ENCODE data around the gene CCDC182.

Gene CCDC182

GRCh38 chr17:57726838-57727237 lies 18.3 kb downstream of the CCDC182 start:
- TF ChIP-seq RAD21 (IDR thresholded peaks at IDR 0.05; ENCODE audit: low read depth) (no peak), MAX (IDR thresholded peaks at IDR 0.05) (no peak), EGR1 (IDR thresholded peaks at IDR 0.05) (no peak), YY1 (IDR thresholded peaks at IDR 0.05; ENCODE audit: low read depth) (no peak), FOXM1 (IDR thresholded peaks at IDR 0.05; ENCODE audit: borderline replicate concordance, low read depth) (no peak), REST (IDR thresholded peaks at IDR 0.05; ENCODE audit: low read depth) (no peak), EP300 (IDR thresholded peaks at IDR 0.05; ENCODE audit: borderline replicate concordance) (no peak), TAF1 (IDR thresholded peaks at IDR 0.05; ENCODE audit: low read depth) (no peak), TCF12 (IDR thresholded peaks at IDR 0.05; ENCODE audit: low read depth) (no peak)
- TF ChIP-seq, protein P1, sequence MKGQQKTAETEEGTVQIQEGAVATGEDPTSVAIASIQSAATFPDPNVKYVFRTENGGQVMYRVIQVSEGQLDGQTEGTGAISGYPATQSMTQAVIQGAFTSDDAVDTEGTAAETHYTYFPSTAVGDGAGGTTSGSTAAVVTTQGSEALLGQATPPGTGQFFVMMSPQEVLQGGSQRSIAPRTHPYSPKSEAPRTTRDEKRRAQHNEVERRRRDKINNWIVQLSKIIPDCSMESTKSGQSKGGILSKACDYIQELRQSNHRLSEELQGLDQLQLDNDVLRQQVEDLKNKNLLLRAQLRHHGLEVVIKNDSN (IDR thresholded peaks at IDR 0.05), result no peak

DNA sequence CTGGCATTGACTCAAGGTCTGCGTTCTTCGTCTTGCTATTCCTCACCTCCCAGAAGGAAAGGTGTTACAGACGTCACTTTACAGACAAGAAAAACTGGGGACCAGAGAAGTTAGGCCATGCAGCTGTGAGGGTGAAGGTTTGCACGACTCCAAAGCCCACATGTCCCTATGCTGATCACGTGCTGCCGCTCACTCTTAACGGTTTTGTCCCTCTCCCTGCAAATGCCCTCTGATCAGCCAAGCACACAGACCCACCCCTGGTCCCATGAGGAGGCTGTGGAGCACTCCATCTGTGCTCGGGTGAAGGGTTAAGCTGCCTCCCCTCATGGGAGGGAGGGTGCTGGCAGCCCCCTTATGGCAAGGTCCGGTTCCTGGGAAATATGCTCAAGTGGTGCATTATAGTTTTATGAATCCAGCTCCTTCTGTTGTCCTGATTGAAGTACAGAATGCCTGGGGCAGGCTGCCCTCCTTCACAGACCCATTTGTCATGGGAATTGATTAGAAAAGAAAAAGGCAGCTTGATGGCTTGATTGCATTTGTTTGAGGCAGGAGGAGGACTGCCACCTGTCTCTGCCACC lies 18.8 kb downstream of the CCDC182 start:
- TF ChIP-seq REST (IDR thresholded peaks at IDR 0.05; ENCODE audit: low read depth) (no peak), FOXM1 (IDR thresholded peaks at IDR 0.05; ENCODE audit: borderline replicate concordance, low read depth) (no peak), MAX (IDR thresholded peaks at IDR 0.05) (no peak), YY1 (IDR thresholded peaks at IDR 0.05; ENCODE audit: low read depth) (no peak), CREB1 (IDR thresholded peaks at IDR 0.05; ENCODE audit: low read depth) (no peak), NFIC (IDR thresholded peaks at IDR 0.05) (no peak), ZBTB7A (IDR thresholded peaks at IDR 0.05; ENCODE audit: low read depth) (no peak), CEBPB (IDR thresholded peaks at IDR 0.05) (no peak), EGR1 (IDR thresholded peaks at IDR 0.05) (no peak), EP300 (IDR thresholded peaks at IDR 0.05; ENCODE audit: borderline replicate concordance) (no peak), TEAD4 (IDR thresholded peaks at IDR 0.05) (no peak), RAD21 (IDR thresholded peaks at IDR 0.05; ENCODE audit: low read depth) (no peak), TCF12 (IDR thresholded peaks at IDR 0.05; ENCODE audit: low read depth) (no peak), TAF1 (IDR thresholded peaks at IDR 0.05; ENCODE audit: low read depth) (no peak)
- TF ChIP-seq, protein P1 (IDR thresholded peaks at IDR 0.05), result no peak

DNA sequence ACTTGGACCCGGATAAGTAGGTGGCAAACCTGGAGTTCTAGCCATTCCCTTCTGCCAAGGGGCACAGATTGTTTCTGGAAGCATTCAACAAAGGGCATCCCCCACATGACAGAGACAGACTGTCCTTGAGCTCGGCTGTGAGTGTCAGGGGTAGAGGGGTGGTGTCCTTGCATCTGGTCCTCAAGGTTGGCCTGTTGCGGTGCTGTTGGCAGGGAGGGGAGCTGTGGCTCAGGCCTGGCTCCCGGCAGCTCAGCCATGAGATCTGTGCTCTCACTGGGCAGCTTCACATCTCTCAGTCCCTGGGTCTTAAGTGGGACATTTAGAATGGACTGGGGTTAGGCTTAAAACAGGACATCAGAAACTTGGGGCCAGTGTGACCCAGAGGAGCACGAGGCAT lies 20.4 kb downstream of the CCDC182 start:
- no peak for TF ChIP-seq TAF1 (IDR thresholded peaks at IDR 0.05; ENCODE audit: low read depth)
- TF ChIP-seq NFIC (IDR thresholded peaks at IDR 0.05), result no peak
- no peak for TF ChIP-seq YY1 (IDR thresholded peaks at IDR 0.05; ENCODE audit: low read depth)
- no peak for TF ChIP-seq TEAD4 (IDR thresholded peaks at IDR 0.05)
- TF ChIP-seq MAX (IDR thresholded peaks at IDR 0.05), result no peak
- TF ChIP-seq EP300 (IDR thresholded peaks at IDR 0.05; ENCODE audit: borderline replicate concordance), result no peak
- TF ChIP-seq CREB1 (IDR thresholded peaks at IDR 0.05; ENCODE audit: low read depth), result no peak
- TF ChIP-seq REST (IDR thresholded peaks at IDR 0.05; ENCODE audit: low read depth), result no peak
- TF ChIP-seq, protein P1 (IDR thresholded peaks at IDR 0.05), result no peak
- TF ChIP-seq TCF12 (IDR thresholded peaks at IDR 0.05; ENCODE audit: low read depth), result no peak
- no peak for TF ChIP-seq CEBPB (IDR thresholded peaks at IDR 0.05)
- TF ChIP-seq FOXM1 (IDR thresholded peaks at IDR 0.05; ENCODE audit: borderline replicate concordance, low read depth), result no peak
- TF ChIP-seq ZBTB7A (IDR thresholded peaks at IDR 0.05; ENCODE audit: low read depth), result no peak
- no peak for TF ChIP-seq RAD21 (IDR thresholded peaks at IDR 0.05; ENCODE audit: low read depth)
- TF ChIP-seq EGR1 (IDR thresholded peaks at IDR 0.05), result no peak
